Regular cardiac myocyte (primary cell): ENCODE results near the gene RAB1A. TPM values are rescaled to one million over a fixed set of nuclear protein-coding genes. Genes with fewer than 3 reads are reported as not detected.

Experiments
- total RNA-seq: library from RNA; depleted of rRNA; stranded (reverse); fragments of >200 nt; gene quantifications from 2 replicates; pipeline ENCODE4 v1.2.3, GENCODE V29; 2014

Gene RAB1A
- 95.3 and 123 TPM in 2 replicates for total RNA-seq

GRCh38 chr2:65129826-65130663, at the start of gene RAB1A:
Gene RAB1A (minus strand): TSS chr2:65130106. CDS start chr2:65129915, 191 bp downstream.

GRCh38 chr2:65056215-65057053, 73.5 kb downstream of the RAB1A start, which contains the start of gene CEP68:
Gene CEP68 (plus strand): TSS chr2:65056416. CDS start chr2:65069445, 13,029 bp downstream.

Other genes starting within 250 kb of the RAB1A start
- 9.2 and 14.4 TPM in 2 replicates for gene SLC1A4, start 140.7 kb downstream of the RAB1A start, total RNA-seq
- gene CEP68, start 73.7 kb downstream of the RAB1A start, total RNA-seq = 4.8 and 5.8 TPM in 2 replicates
- gene ACTR2, start 97.7 kb upstream of the RAB1A start, total RNA-seq = 77.5 and 222 TPM in 2 replicates